NCI-H2227 treated with DMSO at 0.1 percent for 48 hours (cell line): Measurements from ENCODE around the gene PDE8B.
"Not testable (repeated sequence)": the region's sequence is repeated elsewhere in the genome, so short reads cannot be mapped to it uniquely, and the experiment has no call there.

Experiments used
- DNase-seq: peaks from one replicate; lab custom pipeline; 2025; lab: John Stamatoyannopoulos, UW

PDE8B gene

GRCh38 chr5:77443670-77444069 is 233.2 kb downstream of the PDE8B start:
- no peak for DNase-seq

GRCh38 chr5:77444356-77444755 is 233.9 kb downstream of the PDE8B start:
- DNase-seq: no peak

- DNase-seq: no peak
Measured at GRCh38 chr5:77448831-77449230, 238.4 kb downstream of the PDE8B start.

GRCh38 chr5:77449277-77449676 is 238.8 kb downstream of the PDE8B start:
- no peak for DNase-seq

GRCh38 chr5:77449981-77450380 is 239.5 kb downstream of the PDE8B start:
- DNase-seq: no peak

- no peak for DNase-seq
Measured at GRCh38 chr5:77452351-77452750, 241.9 kb downstream of the PDE8B start.

GRCh38 chr5:77454123-77454522 is 243.6 kb downstream of the PDE8B start:
- no peak for DNase-seq

- no peak for DNase-seq
Measured at GRCh38 chr5:77461287-77461686, 250.8 kb downstream of the PDE8B start.

- DNase-seq: no peak
Measured at GRCh38 chr5:77463905-77464304, 253.4 kb downstream of the PDE8B start.

GRCh38 chr5:77468875-77469274 is 258.4 kb downstream of the PDE8B start:
- DNase-seq: not testable (repeated sequence)

GRCh38 chr5:77475041-77475440 is 264.6 kb downstream of the PDE8B start:
- not testable (repeated sequence) for DNase-seq
